HepG2 (cell line): ENCODE measurements around the gene PBX2. TPM values are rescaled to one million over a fixed set of nuclear protein-coding genes. Genes with fewer than 3 reads are reported as not detected.

Experiments used
- FOXA1 ChIP-seq, 2 experiments: fragments of 450-650 bp in 1 of 2; sonication (generic) in 1 of 2; formaldehyde crosslinking in 1 of 2; IDR thresholded peaks; 2 replicates each; pipeline versions ENCODE4 v1.4.0 to v1.6.1; 2016 to 2020; ENCODE audit warnings: missing genetic modification reagents in 1 of 2
- GFI1 ChIP-seq: sonication (generic); formaldehyde crosslinking; IDR thresholded peaks from 2 replicates; pipeline ENCODE4 v1.5.0; 2020; ENCODE audit warnings: missing genetic modification reagents, mild to moderate bottlenecking, borderline replicate concordance
- HMGA1 ChIP-seq: sonication (generic); formaldehyde crosslinking; conservative IDR thresholded peaks from 2 replicates; pipeline ENCODE4 v1.4.0; 2020; ENCODE audit warnings: missing genetic modification reagents
- KAT7 ChIP-seq: IDR thresholded peaks from 2 replicates; pipeline ENCODE4 v1.6.1; 2018; ENCODE audit warnings: borderline replicate concordance, missing compliant biosample characterization
- KLF16 ChIP-seq, 2 experiments: sonication (generic) in 1 of 2; formaldehyde crosslinking in 1 of 2; IDR thresholded peaks; 2 replicates each; pipeline versions ENCODE4 v1.6.1 to v1.8.0; 2016 to 2023; ENCODE audit warnings: missing genetic modification reagents in 2 of 2, missing compliant biosample characterization in 1 of 2
- NAIF1 ChIP-seq: sonication (generic); formaldehyde crosslinking; IDR thresholded peaks from 2 replicates; pipeline ENCODE4 v1.5.0; 2020; ENCODE audit warnings: mild to moderate bottlenecking, missing genetic modification reagents, borderline replicate concordance
- PCBP1 ChIP-seq: fragments of 200-400 bp; formaldehyde crosslinking; IDR thresholded peaks from 2 replicates; pipeline ENCODE4 v1.6.1; 2017; ENCODE audit warnings: mild to moderate bottlenecking, low read depth, low read length, borderline replicate concordance
- THAP11 ChIP-seq: IDR thresholded peaks from 2 replicates; pipeline ENCODE4 v1.6.1; 2016; ENCODE audit warnings: missing biosample characterization, missing genetic modification reagents
- ZBTB44 ChIP-seq: sonication (generic); formaldehyde crosslinking; IDR thresholded peaks from 2 replicates; pipeline ENCODE4 v1.4.0; 2020; ENCODE audit warnings: missing genetic modification reagents
- ZNF224 ChIP-seq: sonication (generic); formaldehyde crosslinking; IDR thresholded peaks from 2 replicates; pipeline ENCODE4 v1.5.0; 2020; ENCODE audit warnings: mild to moderate bottlenecking, missing genetic modification reagents
- ZNF263 ChIP-seq: sonication (generic); formaldehyde crosslinking; IDR thresholded peaks from 2 replicates; pipeline ENCODE4 v1.4.0; 2020; ENCODE audit warnings: missing genetic modification reagents
- ZNF317 ChIP-seq: sonication (generic); formaldehyde crosslinking; IDR thresholded peaks from 2 replicates; pipeline ENCODE4 v1.5.0; 2020; ENCODE audit warnings: mild to moderate bottlenecking, missing genetic modification reagents
- ZNF337 ChIP-seq: sonication (generic); formaldehyde crosslinking; IDR thresholded peaks from 2 replicates; pipeline ENCODE4 v1.5.1; 2020; ENCODE audit warnings: missing genetic modification reagents, low read depth, mild to moderate bottlenecking, borderline replicate concordance
- ZNF468 ChIP-seq: sonication (generic); formaldehyde crosslinking; IDR thresholded peaks from 2 replicates; pipeline ENCODE4 v1.8.0; 2022; ENCODE audit warnings: mild to moderate bottlenecking, moderate library complexity, missing genetic modification reagents
- ZNF530 ChIP-seq: sonication (generic); formaldehyde crosslinking; IDR thresholded peaks from 2 replicates; pipeline ENCODE4 v1.5.0; 2020; ENCODE audit warnings: low read depth, mild to moderate bottlenecking, missing genetic modification reagents
- ZNF7 ChIP-seq: IDR thresholded peaks from 2 replicates; pipeline ENCODE4 v1.6.1; 2016; ENCODE audit warnings: missing biosample characterization, missing genetic modification reagents
- ZNF788 ChIP-seq: sonication (generic); formaldehyde crosslinking; IDR thresholded peaks from 2 replicates; pipeline ENCODE4 v1.5.0; 2020; ENCODE audit warnings: mild to moderate bottlenecking, missing genetic modification reagents, borderline replicate concordance
- ZSCAN22 ChIP-seq: sonication (generic); formaldehyde crosslinking; IDR thresholded peaks from 2 replicates; pipeline ENCODE4 v1.4.0; 2020; ENCODE audit warnings: mild to moderate bottlenecking, missing genetic modification reagents
- polyA plus RNA-seq, 8 experiments: library from polyadenylated mRNA; depleted of rRNA in 3 of 8; stranded (reverse) in 7 of 8; unstranded in 1 of 8; fragments of >200 nt; fragmentation: Illumina TruSeq in 4 of 8; extraction: Trizol in 4 of 8; gene quantifications; 2 replicates each; pipeline versions ENCODE4 v1.2.1 to v1.2.3, GENCODE V29; 2011 to 2016; ENCODE audit warnings: low read depth in 4 of 8, missing spikeins in 1 of 8, mixed read lengths in 1 of 8; ENCODE audit not compliant: insufficient read depth in 1 of 8
- total RNA-seq, 5 experiments: library from RNA; depleted of rRNA; stranded (reverse); fragments of >200 nt; fragmentation: Illumina TruSeq; extraction: Trizol; gene quantifications; 2 replicates each; pipeline ENCODE4 v1.2.3, GENCODE V29; 2016; ENCODE audit warnings: low read depth in 1 of 5
- TF ChIP-seq, protein P1 (sequence below): sonication (generic); formaldehyde crosslinking; IDR thresholded peaks from 2 replicates; pipeline ENCODE4 v1.5.0; 2020; ENCODE audit warnings: mild to moderate bottlenecking, missing genetic modification reagents, borderline replicate concordance
- TF ChIP-seq, protein P2 (sequence below): sonication (generic); formaldehyde crosslinking; IDR thresholded peaks from 2 replicates; pipeline ENCODE4 v1.5.1; 2020; ENCODE audit warnings: mild to moderate bottlenecking, missing genetic modification reagents, borderline replicate concordance
- TF ChIP-seq, protein P3 (sequence below): sonication (generic); formaldehyde crosslinking; IDR thresholded peaks from 2 replicates; pipeline ENCODE4 v1.8.1; 2022; ENCODE audit warnings: low read depth, mild to moderate bottlenecking, missing genetic modification reagents

PBX2 gene
- total and polyA plus RNA-seq, 2 of the 13 experiments (the other 11 are each of a cell fraction or from before 2014, with no cell fraction given), result 42.3 to 77.8 TPM

DNA sequence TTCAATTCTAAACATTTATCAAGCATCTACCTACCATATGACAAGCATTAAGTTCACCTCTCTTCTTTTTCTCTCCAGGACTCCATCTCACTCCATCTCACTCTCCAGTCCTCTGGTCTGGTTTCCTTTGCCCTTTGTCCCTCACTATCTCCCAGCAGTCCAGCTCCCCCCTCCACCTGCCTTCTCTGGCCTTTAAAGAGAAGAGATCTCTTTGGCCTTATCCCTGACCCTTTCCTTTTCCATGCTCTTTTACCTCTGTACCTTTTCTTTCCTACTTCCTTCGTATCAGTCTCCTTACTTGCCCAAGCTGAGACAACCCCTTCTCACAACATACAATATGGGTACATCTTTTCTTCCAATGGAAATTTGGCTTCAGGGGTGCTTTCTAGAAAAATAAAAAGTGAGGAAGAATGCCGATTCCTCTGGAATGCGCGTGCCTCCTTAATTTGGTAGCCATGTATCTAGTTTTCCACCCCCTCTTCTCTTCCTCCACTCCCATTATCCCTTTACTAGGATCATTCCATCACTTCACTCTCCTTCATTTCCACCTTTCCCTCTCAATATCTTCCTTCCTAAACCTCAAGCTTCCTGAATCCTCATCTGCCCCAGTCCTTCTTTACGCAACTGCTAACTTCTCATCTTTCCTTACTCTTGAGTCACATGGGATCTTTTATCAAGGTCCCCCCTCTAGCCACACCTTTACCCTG, 13.4 kb downstream of the PBX2 start (continued):
- no peak for TF ChIP-seq KAT7
- TF ChIP-seq ZNF7 (CRISPR knock-in tag), result no peak
- TF ChIP-seq ZNF317 (CRISPR knock-in tag), result no peak
- TF ChIP-seq ZNF224 (CRISPR knock-in tag), result no peak
- TF ChIP-seq, protein P1, sequence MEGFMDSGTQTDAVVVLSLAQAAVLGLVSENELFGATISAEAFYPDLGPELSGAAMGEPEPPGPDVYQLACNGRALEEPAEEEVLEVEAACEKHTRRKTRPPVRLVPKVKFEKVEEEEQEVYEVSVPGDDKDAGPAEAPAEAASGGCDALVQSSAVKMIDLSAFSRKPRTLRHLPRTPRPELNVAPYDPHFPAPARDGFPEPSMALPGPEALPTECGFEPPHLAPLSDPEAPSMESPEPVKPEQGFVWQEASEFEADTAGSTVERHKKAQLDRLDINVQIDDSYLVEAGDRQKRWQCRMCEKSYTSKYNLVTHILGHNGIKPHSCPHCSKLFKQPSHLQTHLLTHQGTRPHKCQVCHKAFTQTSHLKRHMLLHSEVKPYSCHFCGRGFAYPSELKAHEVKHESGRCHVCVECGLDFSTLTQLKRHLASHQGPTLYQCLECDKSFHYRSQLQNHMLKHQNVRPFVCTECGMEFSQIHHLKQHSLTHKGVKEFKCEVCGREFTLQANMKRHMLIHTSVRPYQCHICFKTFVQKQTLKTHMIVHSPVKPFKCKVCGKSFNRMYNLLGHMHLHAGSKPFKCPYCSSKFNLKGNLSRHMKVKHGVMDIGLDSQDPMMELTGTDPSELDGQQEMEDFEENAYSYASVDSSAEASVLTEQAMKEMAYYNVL (CRISPR knock-in tag), result 0 out of 2 replicates have a peak, but pooled peaks have one; percentile 23
- TF ChIP-seq, protein P2, sequence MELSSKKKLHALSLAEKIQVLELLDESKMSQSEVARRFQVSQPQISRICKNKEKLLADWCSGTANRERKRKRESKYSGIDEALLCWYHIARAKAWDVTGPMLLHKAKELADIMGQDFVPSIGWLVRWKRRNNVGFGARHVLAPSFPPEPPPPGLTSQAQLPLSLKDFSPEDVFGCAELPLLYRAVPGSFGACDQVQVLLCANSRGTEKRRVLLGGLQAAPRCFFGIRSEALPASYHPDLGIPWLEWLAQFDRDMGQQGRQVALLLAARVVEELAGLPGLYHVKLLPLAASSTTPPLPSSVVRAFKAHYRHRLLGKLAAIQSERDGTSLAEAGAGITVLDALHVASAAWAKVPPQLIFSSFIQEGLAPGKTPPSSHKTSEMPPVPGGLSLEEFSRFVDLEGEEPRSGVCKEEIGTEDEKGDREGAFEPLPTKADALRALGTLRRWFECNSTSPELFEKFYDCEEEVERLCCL (CRISPR knock-in tag), result no peak
- no peak for TF ChIP-seq ZNF788 (CRISPR knock-in tag)
- no peak for TF ChIP-seq THAP11 (CRISPR knock-in tag)
- no peak for TF ChIP-seq ZSCAN22 (CRISPR knock-in tag)
- peak in 1 of 2 experiments; percentile 9; a peak in 1 of 4 replicates for TF ChIP-seq KLF16 (CRISPR knock-in tag; IDR thresholded peaks at IDR 0.05)
- TF ChIP-seq PCBP1, result no peak
- TF ChIP-seq ZNF530, result no peak
- TF ChIP-seq FOXA1 (IDR thresholded peaks at IDR 0.05), result no peak
- no peak for TF ChIP-seq FOXA1 (CRISPR knock-in tag; IDR thresholded peaks at IDR 0.05)
- TF ChIP-seq, protein P3, sequence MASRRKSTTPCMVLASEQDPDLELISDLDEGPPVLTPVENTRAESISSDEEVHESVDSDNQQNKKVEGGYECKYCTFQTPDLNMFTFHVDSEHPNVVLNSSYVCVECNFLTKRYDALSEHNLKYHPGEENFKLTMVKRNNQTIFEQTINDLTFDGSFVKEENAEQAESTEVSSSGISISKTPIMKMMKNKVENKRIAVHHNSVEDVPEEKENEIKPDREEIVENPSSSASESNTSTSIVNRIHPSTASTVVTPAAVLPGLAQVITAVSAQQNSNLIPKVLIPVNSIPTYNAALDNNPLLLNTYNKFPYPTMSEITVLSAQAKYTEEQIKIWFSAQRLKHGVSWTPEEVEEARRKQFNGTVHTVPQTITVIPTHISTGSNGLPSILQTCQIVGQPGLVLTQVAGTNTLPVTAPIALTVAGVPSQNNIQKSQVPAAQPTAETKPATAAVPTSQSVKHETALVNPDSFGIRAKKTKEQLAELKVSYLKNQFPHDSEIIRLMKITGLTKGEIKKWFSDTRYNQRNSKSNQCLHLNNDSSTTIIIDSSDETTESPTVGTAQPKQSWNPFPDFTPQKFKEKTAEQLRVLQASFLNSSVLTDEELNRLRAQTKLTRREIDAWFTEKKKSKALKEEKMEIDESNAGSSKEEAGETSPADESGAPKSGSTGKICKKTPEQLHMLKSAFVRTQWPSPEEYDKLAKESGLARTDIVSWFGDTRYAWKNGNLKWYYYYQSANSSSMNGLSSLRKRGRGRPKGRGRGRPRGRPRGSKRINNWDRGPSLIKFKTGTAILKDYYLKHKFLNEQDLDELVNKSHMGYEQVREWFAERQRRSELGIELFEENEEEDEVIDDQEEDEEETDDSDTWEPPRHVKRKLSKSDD (CRISPR knock-in tag), result no peak
- TF ChIP-seq NAIF1 (CRISPR knock-in tag), result no peak
- TF ChIP-seq ZBTB44 (CRISPR knock-in tag), result no peak
- no peak for TF ChIP-seq HMGA1
- 0 out of 2 replicates have a peak, but pooled peaks have one; percentile 4 for TF ChIP-seq GFI1 (CRISPR knock-in tag)
- TF ChIP-seq ZNF337 (CRISPR knock-in tag), result 0 out of 2 replicates have a peak, but pooled peaks have one; percentile 1
- no peak; the same call in 1 of the 2 replicates for TF ChIP-seq ZNF468
- TF ChIP-seq ZNF263 (CRISPR knock-in tag), result no peak
